Pulmonary artery endothelial cell (primary cell): ENCODE measurements around the gene OR2F1. TPM values are rescaled to one million over a fixed set of nuclear protein-coding genes. Genes with fewer than 3 reads are reported as not detected.

Experiments used
- DNase-seq: peaks from one replicate; pipeline ENCODE4 v3.0.0-alpha.2; 2011; ENCODE audit warnings: low read depth, low spot score
- total RNA-seq: library from RNA; depleted of rRNA; stranded (reverse); fragments of >200 nt; gene quantifications from 2 replicates; pipeline ENCODE4 v1.2.3, GENCODE V29; 2014

The OR2F1 gene
- total RNA-seq, 1 donor from 2014 or later, result not detected

GRCh38 chr7:143954135-143954534 lies 509 bp upstream of the OR2F1 start:
- no peak for DNase-seq

GRCh38 chr7:143958781-143959180 lies 4.1 kb downstream of the OR2F1 start:
- no peak for DNase-seq

- DNase-seq, result no peak
Measured at GRCh38 chr7:143960813-143961610, 6.4 kb downstream of the OR2F1 start.

DNA sequence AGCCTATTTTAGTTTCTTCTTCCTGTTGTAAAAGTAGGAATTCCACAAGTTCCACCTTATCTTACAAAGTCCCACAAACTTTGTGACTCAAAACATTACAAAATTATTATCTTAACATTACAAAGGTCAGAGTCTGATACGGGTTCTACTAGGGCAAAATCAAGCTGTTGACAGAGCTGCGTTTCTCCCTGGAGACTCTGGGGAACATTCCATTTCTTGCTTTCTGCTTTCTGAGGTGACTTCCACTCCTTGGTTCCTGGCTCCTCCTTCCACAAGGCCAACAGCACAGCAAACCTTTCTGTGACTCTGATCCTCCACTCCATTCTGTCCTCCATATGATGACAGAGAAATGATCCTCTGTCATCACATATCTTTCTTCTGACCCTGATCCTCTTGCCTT lies 10.6 kb downstream of the OR2F1 start:
- no peak for DNase-seq

DNA sequence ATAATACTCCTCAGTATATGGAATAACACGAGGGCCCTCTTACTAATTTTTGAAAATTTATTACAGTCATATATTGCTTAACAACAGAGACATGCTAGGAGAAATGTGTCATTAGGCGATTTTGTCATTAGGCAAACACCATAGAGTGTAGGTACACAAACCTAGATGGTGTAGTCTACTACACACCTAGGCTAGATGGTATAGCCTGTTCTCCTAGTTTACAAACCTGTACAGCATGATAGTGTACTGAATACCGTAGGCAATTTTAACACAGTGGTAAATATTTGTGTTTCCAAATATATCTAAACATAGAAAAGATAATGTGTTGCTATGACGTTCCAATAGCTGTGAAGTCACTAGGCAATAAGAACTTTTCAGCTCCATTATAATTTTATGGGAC lies 12.8 kb downstream of the OR2F1 start:
- DNase-seq, result no peak

- no peak for DNase-seq
Measured at GRCh38 chr7:143973870-143974416, 19.3 kb downstream of the OR2F1 start.

DNA sequence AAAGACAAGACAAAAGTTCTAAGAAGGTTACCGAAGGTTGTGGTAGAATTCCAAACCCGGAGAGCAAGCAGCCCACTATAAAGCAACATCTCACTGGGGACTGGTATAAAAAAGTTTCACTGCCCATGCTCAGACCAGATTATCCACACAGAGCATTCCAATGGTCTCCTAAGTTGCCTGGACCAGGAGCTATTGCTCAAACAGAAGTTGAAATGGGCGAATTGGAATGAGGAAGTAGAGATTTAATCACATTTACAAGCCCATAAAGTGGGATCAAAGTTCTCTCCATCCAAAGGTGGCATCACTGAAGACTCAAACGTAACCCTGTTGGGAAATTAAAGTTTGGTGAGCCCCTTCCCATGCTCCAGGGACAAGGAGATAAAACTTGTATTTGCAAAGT lies 19.8 kb downstream of the OR2F1 start:
- DNase-seq, result no peak

GRCh38 chr7:143975617-143976016 lies 21.0 kb downstream of the OR2F1 start:
- no peak for DNase-seq

- DNase-seq, result no peak
Measured at GRCh38 chr7:143978585-143978984, 23.9 kb downstream of the OR2F1 start.

- DNase-seq, result peak; percentile 20
Measured at GRCh38 chr7:143979359-143979758, 24.7 kb downstream of the OR2F1 start.

DNA sequence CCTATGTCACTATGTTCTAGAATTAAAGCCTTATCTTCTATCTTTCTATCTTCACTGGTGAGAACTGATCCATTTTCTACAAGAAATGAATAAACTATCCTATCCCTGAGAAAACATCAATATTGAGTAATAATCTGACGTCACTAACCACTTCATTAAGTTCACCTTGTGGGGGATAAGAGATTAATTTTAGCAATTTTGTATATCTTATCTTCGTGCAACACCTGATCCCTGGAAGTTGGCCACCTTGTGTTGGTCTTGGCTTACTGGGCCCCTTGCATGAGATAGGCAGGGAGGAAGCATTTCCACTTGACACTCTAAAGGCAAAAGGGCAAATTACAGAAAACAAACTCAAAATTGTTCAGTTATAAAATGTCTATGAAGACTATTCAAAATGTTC lies 25.4 kb downstream of the OR2F1 start:
- DNase-seq, result no peak

- no peak for DNase-seq
Measured at GRCh38 chr7:143980746-143981510, 26.3 kb downstream of the OR2F1 start.

DNA sequence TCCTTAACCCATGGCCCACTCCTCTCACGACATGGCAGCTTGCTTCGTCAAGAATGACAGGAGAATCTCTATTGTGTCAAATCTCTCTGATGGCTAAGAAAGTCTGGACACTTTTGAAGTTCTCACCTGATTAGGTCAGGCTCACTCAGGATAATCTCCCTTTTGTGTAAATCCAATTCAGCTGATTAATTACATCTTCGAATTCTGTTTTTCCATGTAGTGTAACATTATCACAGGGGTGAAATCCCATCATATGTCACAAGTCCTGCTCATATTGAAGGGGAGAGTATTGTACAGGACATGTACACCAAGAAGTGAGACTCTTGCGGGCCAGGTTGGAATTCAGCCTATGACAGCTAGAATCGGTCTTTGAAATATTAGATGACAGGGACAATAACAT lies 29.3 kb downstream of the OR2F1 start:
- no peak for DNase-seq

DNA sequence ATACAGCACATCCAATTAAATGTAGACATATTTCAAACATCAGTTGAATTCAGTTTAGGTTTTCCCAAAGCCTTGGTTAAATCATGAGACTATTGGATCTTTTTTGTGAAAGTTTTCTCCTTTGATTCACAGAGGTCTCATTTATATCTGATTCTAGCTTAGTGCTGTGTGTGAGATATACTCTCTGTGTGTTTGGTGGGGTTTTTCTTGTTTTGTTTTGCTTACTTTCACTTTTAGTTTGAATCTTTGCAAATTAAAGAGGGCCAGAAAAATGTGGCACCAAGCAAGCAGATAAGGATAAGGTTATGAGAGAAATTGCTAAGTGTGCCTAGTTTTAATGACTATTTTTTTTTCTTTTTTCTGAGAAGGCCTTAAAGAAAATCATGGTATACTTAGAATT lies 32.9 kb downstream of the OR2F1 start:
- DNase-seq, result no peak

- no peak for DNase-seq
Measured at GRCh38 chr7:143988976-143989745, 34.5 kb downstream of the OR2F1 start.

DNA sequence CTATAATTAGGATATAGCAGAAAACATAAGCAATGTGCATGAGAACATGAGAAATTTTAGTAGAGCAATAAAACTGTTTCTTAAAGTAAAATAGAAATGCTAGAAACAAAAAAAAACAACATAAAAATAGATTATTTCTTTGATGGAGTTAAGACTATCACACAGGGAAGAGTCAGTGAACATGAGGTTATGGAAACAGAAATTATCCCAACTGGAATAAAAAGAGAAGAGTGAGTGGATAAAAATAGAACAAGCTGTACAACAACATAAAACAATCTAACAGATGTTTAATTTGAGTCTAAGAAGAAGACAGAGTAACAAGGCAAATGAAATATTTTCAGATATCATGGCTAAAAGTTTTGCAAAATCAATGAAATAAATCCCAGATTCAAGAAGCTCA lies 38.0 kb downstream of the OR2F1 start:
- DNase-seq, result no peak

- no peak for DNase-seq
Measured at GRCh38 chr7:143993924-143994323, 39.3 kb downstream of the OR2F1 start.

- DNase-seq, result no peak
Measured at GRCh38 chr7:144000020-144000419, 45.4 kb downstream of the OR2F1 start, which contains the start of gene OR6B1. Gene OR6B1, plus strand, starts transcription at chr7:144000320. Its CDS starts 3,677 bp downstream, at chr7:144003997.

GRCh38 chr7:144001543-144001942 lies 46.9 kb downstream of the OR2F1 start:
- DNase-seq, result no peak

- DNase-seq, result no peak
Measured at GRCh38 chr7:144004703-144005102, 50.1 kb downstream of the OR2F1 start.

DNA sequence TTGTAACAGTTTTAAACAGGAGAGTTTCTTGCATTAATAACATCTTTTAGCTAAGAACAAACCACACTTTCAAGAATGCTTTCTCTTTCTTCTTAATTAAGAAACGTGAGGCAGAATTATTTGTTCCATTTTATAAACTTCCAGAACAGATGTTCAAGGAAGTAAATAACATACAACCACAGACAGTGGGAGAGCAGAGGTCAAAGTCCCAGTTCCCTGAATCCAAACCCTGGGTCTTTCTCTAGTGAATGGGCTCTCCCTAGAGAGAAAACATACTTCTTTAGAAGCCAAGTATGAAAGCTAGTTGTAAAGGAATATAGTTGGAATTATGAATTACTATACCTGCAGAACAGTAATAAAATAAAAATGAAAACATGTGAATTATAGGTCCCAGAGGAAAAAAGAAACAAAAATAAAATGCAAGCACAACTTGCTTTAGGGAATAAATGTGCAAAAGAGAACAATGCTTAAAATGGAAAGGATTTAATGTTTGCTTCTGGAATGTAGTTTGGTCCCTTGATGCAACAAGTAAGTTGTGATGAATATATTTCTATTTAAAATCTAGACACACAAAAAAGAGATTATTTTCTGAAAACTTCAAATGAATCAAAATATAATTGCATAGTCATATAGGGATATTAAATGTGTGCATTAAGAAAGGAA lies 51.5 kb downstream of the OR2F1 start:
- DNase-seq, result no peak
